ENCODE measurements around the gene GRID1.

Gene GRID1

DNA sequence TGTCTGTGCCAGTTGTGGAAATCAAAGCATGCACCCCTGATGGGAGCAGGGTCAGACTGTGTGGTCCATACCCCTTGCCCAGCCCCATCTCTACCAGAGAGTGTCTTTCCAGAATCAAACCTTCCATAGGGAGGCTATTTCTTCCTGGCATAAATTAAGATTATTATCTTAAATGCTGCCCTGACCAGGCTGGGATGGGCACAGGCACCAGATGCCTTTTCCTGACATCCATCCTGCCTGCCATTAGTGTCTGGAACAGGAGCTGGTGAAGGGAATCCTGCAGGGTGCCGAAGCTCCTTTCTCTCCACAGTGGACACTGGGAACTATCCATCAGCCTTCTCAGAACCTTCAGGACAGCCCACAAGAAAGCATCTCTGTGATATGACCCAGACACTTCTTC, 296.3 kb downstream of the GRID1 start:
- no peak overlapping the region for H3K4ac ChIP-seq (ENCODE audit: low read depth in 1 of 2, low read length in 2 of 2)
- H3K79me1 ChIP-seq (replicated peaks; ENCODE audit: low read length, poor library complexity, severe bottlenecking) = no peaks in the 10 kb centered on the region
- no peak overlapping the region for H3K27ac ChIP-seq (ENCODE audit: low read length, poor library complexity, severe bottlenecking)
- H2AK5ac ChIP-seq (ENCODE audit: low read length, severe bottlenecking) = no peak overlapping the region
- H2BK15ac ChIP-seq (ENCODE audit: low read depth, poor library complexity, severe bottlenecking) = no peak overlapping the region
- H3K18ac ChIP-seq (ENCODE audit: low read depth in 1 of 2, low read length in 2 of 2) = no peak overlapping the region
- H3K9me3 ChIP-seq (ENCODE audit: control insufficient read depth, low read length) = no peaks in the 10 kb centered on the region
- H4K91ac ChIP-seq (ENCODE audit: low read length) = no peak overlapping the region
- H3K4me1 ChIP-seq (ENCODE audit: control insufficient read depth, insufficient read depth, low read depth, low read length) = no peaks in the 10 kb centered on the region
- no peak overlapping the region for H2BK120ac ChIP-seq (ENCODE audit: low read depth, low read length)
- no peak overlapping the region for H3K4me3 ChIP-seq (ENCODE audit: insufficient read depth in 1 of 2, low read depth in 1 of 2, low read length in 2 of 2)
- H2BK12ac ChIP-seq (ENCODE audit: low read length in 2 of 2) = no peak overlapping the region
- no peak overlapping the region for H3K14ac ChIP-seq (ENCODE audit: low read length in 2 of 2)
- no peaks in the 10 kb centered on the region for H3K36me3 ChIP-seq (ENCODE audit: control insufficient read depth in 1 of 2, insufficient read depth in 2 of 2, low read depth in 1 of 2, low read length in 2 of 2)
- no peak overlapping the region for H3K9ac ChIP-seq (ENCODE audit: low read length)
- no peak overlapping the region for H3K4me2 ChIP-seq (ENCODE audit: low read length, poor library complexity, severe bottlenecking)
- H4K8ac ChIP-seq (ENCODE audit: low read length) = no peak overlapping the region
- DNase-seq = no peak
- H3K23ac ChIP-seq (ENCODE audit: low read length in 2 of 2) = no peak overlapping the region
- no peaks in the 10 kb centered on the region for H3K27me3 ChIP-seq (ENCODE audit: control insufficient read depth in 1 of 2, insufficient read depth in 1 of 2, low read length in 2 of 2)
- WGBS = 57% methylated on average over 1 of the region's 1 CpG
- no peak overlapping the region for H2BK5ac ChIP-seq (ENCODE audit: low read depth, low read length, poor library complexity, severe bottlenecking)
- H2AFZ ChIP-seq (ENCODE audit: low read depth, low read length) = no peak overlapping the region

DNA sequence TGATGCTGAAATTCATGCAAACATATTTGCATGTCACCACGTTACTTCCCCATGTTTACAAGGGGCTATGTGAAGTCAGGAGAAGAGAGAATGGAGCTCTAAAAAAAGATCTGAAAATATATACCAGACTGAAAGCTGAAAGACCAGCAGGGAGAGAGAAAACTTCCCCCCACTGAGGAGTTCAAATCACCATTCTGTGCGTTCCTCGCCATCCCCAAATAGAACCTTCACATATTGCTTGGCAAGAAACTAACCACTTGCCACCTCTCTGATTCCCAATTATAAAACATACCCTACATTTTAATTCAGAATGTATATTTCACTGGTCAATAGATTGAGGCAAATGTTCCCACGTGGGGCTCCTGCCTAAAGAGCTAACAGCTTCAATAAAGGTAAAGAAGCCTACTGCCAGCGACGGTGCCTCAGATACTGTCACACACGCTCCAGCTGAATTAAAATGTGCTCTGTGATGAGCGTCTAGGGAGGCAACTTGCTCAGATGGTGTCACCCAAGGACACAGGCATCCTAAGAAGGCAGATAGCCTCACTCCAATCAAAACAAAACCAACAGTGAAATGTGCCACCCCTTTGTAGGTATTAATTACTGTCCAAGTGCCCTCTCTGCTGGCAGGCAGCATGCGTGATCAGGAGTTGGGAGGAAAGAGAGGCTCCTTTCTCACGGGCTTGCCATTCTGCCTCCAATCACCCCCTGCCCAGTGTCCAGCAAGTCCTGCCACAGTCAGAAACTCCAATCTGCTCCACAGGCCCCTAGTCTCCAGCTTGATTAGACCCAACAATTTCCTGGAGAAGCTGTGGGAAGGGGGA, 298.2 kb downstream of the GRID1 start:
- Histone ChIP-seq H2BK15ac (ENCODE audit: low read depth, poor library complexity, severe bottlenecking) (no peak overlapping the region), H3K4me3 (ENCODE audit: insufficient read depth in 1 of 2, low read depth in 1 of 2, low read length in 2 of 2) (no peak overlapping the region), H3K18ac (ENCODE audit: low read depth in 1 of 2, low read length in 2 of 2) (no peak overlapping the region), H3K27ac (ENCODE audit: low read length, poor library complexity, severe bottlenecking) (no peak overlapping the region), H4K8ac (ENCODE audit: low read length) (no peak overlapping the region), H2BK120ac (ENCODE audit: low read depth, low read length) (no peak overlapping the region), H3K14ac (ENCODE audit: low read length in 2 of 2) (no peak overlapping the region), H2AFZ (ENCODE audit: low read depth, low read length) (no peak overlapping the region), H3K36me3 (ENCODE audit: control insufficient read depth in 1 of 2, insufficient read depth in 2 of 2, low read depth in 1 of 2, low read length in 2 of 2) (no peaks in the 10 kb centered on the region), H3K27me3 (ENCODE audit: control insufficient read depth in 1 of 2, insufficient read depth in 1 of 2, low read length in 2 of 2) (no peaks in the 10 kb centered on the region), H3K79me1 (replicated peaks; ENCODE audit: low read length, poor library complexity, severe bottlenecking) (no peaks in the 10 kb centered on the region), H3K4me1 (ENCODE audit: control insufficient read depth, insufficient read depth, low read depth, low read length) (no peaks in the 10 kb centered on the region), H2BK5ac (ENCODE audit: low read depth, low read length, poor library complexity, severe bottlenecking) (no peak overlapping the region), H2BK12ac (ENCODE audit: low read length in 2 of 2) (no peak overlapping the region), H3K23ac (ENCODE audit: low read length in 2 of 2) (no peak overlapping the region), H3K4me2 (ENCODE audit: low read length, poor library complexity, severe bottlenecking) (no peak overlapping the region), H2AK5ac (ENCODE audit: low read length, severe bottlenecking) (no peak overlapping the region), H3K4ac (ENCODE audit: low read depth in 1 of 2, low read length in 2 of 2) (no peak overlapping the region), H3K9me3 (ENCODE audit: control insufficient read depth, low read length) (no peaks in the 10 kb centered on the region), H3K9ac (ENCODE audit: low read length) (no peak overlapping the region), H4K91ac (ENCODE audit: low read length) (no peak overlapping the region)
- no peak for DNase-seq
- WGBS = 79% methylated on average over 8 of the region's 10 CpGs

DNA sequence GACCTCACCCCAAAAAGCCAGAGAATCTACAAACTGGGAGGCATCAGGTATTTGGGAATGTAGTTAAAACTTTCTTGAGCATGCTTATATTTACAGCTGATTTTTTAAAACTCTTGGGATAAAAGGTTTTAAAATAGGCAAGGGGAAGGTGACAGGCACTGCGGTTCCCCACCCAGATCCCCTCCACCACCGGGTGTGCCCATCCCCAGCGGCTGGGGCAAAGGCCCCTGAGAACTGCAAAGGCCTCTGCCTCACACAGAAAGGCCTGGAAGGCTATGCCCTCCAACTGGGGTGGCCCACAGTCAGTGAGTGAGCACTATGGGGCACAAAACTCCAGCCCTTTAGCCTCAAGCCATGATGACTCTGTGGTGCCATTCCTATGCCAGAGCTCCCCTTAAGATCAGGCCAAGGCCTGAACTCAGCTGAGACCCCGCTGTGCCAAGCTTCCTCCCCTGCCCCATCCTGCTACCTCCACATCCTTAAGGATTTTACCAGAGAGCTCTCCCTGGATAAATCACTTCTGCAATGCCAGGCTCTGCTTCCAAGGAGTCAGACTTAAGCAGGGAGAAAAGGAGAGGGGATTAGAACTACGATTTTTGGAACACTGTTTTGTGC, 299.1 kb downstream of the GRID1 start:
- DNase-seq = no peak
- no peaks in the 10 kb centered on the region for H3K4me1 ChIP-seq (ENCODE audit: control insufficient read depth, insufficient read depth, low read depth, low read length)
- no peak overlapping the region for H2BK15ac ChIP-seq (ENCODE audit: low read depth, poor library complexity, severe bottlenecking)
- no peak overlapping the region for H4K91ac ChIP-seq (ENCODE audit: low read length)
- no peak overlapping the region for H3K14ac ChIP-seq (ENCODE audit: low read length in 2 of 2)
- H3K9ac ChIP-seq (ENCODE audit: low read length) = no peak overlapping the region
- H2AK5ac ChIP-seq (ENCODE audit: low read length, severe bottlenecking) = no peak overlapping the region
- WGBS = 53% methylated on average over 5 of the region's 5 CpGs
- no peak overlapping the region for H2BK120ac ChIP-seq (ENCODE audit: low read depth, low read length)
- no peak overlapping the region for H3K4me2 ChIP-seq (ENCODE audit: low read length, poor library complexity, severe bottlenecking)
- H2AFZ ChIP-seq (ENCODE audit: low read depth, low read length) = no peak overlapping the region
- H3K4ac ChIP-seq (ENCODE audit: low read depth in 1 of 2, low read length in 2 of 2) = no peak overlapping the region
- H4K8ac ChIP-seq (ENCODE audit: low read length) = no peak overlapping the region
- H2BK12ac ChIP-seq (ENCODE audit: low read length in 2 of 2) = no peak overlapping the region
- no peaks in the 10 kb centered on the region for H3K27me3 ChIP-seq (ENCODE audit: control insufficient read depth in 1 of 2, insufficient read depth in 1 of 2, low read length in 2 of 2)
- no peak overlapping the region for H3K23ac ChIP-seq (ENCODE audit: low read length in 2 of 2)
- no peak overlapping the region for H2BK5ac ChIP-seq (ENCODE audit: low read depth, low read length, poor library complexity, severe bottlenecking)
- no peaks in the 10 kb centered on the region for H3K36me3 ChIP-seq (ENCODE audit: control insufficient read depth in 1 of 2, insufficient read depth in 2 of 2, low read depth in 1 of 2, low read length in 2 of 2)
- H3K9me3 ChIP-seq (ENCODE audit: control insufficient read depth, low read length) = no peaks in the 10 kb centered on the region
- no peak overlapping the region for H3K4me3 ChIP-seq (ENCODE audit: insufficient read depth in 1 of 2, low read depth in 1 of 2, low read length in 2 of 2)
- H3K18ac ChIP-seq (ENCODE audit: low read depth in 1 of 2, low read length in 2 of 2) = no peak overlapping the region
- no peak overlapping the region for H3K27ac ChIP-seq (ENCODE audit: low read length, poor library complexity, severe bottlenecking)
- no peaks in the 10 kb centered on the region for H3K79me1 ChIP-seq (replicated peaks; ENCODE audit: low read length, poor library complexity, severe bottlenecking)

DNA sequence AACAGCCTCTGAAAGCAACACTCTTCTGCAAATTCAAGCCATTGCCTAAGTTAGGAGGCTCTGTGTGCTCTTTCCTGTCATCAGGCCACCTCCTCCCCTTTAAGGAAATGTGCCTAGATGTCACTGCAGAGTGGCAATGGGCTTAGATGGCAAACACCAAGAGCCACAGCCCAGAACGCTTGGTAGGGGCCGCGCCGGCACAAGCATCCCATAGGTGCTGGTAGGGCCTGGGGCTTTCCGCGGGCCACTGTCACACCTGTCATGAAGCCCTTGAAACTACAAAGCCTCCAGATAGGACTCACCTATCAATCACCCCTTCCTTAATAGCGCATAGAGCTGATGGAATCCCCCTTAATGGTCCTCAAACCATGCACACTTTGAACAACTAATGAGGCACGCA, 299.9 kb downstream of the GRID1 start:
- Histone ChIP-seq H2BK120ac (ENCODE audit: low read depth, low read length) (no peak overlapping the region), H3K14ac (ENCODE audit: low read length in 2 of 2) (no peak overlapping the region), H3K23ac (ENCODE audit: low read length in 2 of 2) (no peak overlapping the region), H2BK12ac (ENCODE audit: low read length in 2 of 2) (no peak overlapping the region), H3K27me3 (ENCODE audit: control insufficient read depth in 1 of 2, insufficient read depth in 1 of 2, low read length in 2 of 2) (no peaks in the 10 kb centered on the region), H2AK5ac (ENCODE audit: low read length, severe bottlenecking) (no peak overlapping the region), H3K9ac (ENCODE audit: low read length) (no peak overlapping the region), H3K79me1 (replicated peaks; ENCODE audit: low read length, poor library complexity, severe bottlenecking) (no peaks in the 10 kb centered on the region), H3K4me3 (ENCODE audit: insufficient read depth in 1 of 2, low read depth in 1 of 2, low read length in 2 of 2) (no peak overlapping the region), H3K36me3 (ENCODE audit: control insufficient read depth in 1 of 2, insufficient read depth in 2 of 2, low read depth in 1 of 2, low read length in 2 of 2) (no peaks in the 10 kb centered on the region), H3K4me1 (ENCODE audit: control insufficient read depth, insufficient read depth, low read depth, low read length) (no peaks in the 10 kb centered on the region), H3K4ac (ENCODE audit: low read depth in 1 of 2, low read length in 2 of 2) (no peak overlapping the region), H3K27ac (ENCODE audit: low read length, poor library complexity, severe bottlenecking) (no peak overlapping the region), H2AFZ (ENCODE audit: low read depth, low read length) (no peak overlapping the region), H2BK15ac (ENCODE audit: low read depth, poor library complexity, severe bottlenecking) (no peak overlapping the region), H4K8ac (ENCODE audit: low read length) (no peak overlapping the region), H3K4me2 (ENCODE audit: low read length, poor library complexity, severe bottlenecking) (no peak overlapping the region), H3K9me3 (ENCODE audit: control insufficient read depth, low read length) (no peaks in the 10 kb centered on the region), H4K91ac (ENCODE audit: low read length) (no peak overlapping the region), H2BK5ac (ENCODE audit: low read depth, low read length, poor library complexity, severe bottlenecking) (no peak overlapping the region), H3K18ac (ENCODE audit: low read depth in 1 of 2, low read length in 2 of 2) (no peak overlapping the region)
- 91% methylated on average over 8 of the region's 8 CpGs for WGBS
- DNase-seq = no peak

Measured in mesenchymal stem cell (in vitro differentiated cells and primary cell).